GM21528 (cell line): ENCODE data around the gene C2orf76.
"Not testable (repeated sequence)": the region's sequence is repeated elsewhere in the genome, so short reads cannot be mapped to it uniquely, and the experiment has no call there.

Experiments
- ATAC-seq: cut with Tn5 transposase; IDR thresholded peaks from one replicate; pipeline ENCODE4 v1.9.1; 2021; ENCODE audit warnings: mild to moderate bottlenecking, moderate library complexity; ENCODE audit not compliant: unreplicated experiment, low FRiP score

C2orf76 gene

DNA sequence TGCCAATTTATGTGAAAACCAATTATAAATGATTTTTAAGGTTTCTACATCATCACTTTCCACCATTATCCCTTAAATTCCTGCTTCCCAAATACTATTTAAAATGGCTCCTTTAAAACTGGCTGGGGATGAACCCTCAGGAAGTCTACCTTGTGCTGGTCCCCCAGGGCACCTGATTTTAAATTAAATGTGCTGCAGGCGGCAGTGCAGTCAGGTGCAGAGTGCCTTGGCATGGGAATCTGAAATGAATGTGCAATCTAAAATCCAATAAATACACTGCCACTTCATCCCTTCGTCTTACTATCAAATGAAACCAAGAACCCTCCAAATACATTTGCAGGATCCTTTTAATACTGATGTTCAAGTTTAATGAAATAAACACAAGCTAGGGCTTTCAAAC, 61.8 kb downstream of the C2orf76 start:
- no peak for ATAC-seq

DNA sequence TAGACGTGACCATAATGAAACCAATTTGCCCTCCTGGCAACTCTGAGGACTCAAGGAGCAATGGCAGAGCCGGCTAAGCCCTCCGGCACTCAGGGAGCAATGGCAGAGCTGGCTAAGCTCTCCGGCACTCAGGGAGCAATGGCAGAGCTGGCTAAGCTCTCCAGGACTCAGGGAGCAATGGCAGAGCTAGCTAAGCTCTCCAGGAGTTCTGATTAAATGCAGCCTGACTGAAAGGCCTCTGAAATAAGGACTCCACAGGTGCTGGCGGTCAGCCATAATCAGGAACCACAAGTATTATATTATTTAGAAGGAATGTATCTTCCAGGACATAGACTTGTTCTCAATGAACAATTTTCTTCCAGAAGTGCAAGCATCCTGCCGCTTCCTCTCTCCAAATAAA, 65.2 kb downstream of the C2orf76 start:
- no peak for ATAC-seq

DNA sequence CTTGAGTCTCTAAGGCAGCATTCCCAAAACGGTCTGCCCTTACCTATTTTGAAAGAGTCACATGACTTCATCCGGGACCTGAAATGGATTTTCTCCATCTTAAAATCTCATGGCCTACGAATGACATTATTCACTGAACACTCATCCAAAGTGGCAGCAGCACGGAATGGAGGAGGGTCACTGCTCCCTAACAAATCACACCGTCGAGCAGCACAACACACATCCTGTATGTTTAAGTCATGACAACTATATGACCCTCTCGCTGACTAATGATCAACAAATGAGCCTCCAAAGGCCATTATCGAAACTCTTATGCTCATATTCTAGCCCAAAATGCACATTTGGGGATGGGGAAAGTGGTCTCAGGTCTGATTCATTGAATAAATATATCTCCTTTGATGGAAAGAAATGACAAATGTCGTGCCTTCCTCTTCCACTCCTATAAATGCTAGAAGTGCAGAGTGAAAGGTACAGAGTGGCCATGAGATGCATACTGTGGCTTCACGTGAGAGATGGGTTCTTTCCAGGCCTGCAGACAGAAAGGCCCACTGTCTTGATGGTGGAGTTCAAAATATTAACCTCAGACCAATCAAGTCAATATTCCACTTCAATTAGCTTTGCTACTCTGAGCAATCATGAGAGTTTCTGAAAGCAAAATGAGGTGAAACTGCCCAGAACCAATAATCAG, 70.8 kb downstream of the C2orf76 start:
- no peak for ATAC-seq

DNA sequence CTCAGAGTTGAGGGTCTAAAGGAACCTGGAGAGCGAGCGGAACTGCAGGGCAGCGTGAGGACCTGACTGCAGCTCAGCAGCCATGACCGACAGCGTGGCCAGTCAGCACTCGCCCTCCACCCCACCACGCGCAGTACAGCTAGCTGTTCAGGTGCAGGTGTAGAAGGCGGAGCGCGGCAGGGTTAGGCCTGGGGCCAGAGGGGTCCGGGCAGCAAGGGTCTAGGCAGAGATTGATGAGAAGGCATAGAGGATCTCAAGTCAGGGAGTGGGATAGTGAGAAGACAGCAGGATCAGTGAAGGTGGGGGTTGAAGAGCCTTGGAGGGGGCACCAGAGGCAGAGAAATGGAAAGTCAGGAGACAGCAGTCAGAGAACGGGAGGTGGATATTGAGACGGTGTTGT, 72.0 kb downstream of the C2orf76 start:
- ATAC-seq, result no peak

DNA sequence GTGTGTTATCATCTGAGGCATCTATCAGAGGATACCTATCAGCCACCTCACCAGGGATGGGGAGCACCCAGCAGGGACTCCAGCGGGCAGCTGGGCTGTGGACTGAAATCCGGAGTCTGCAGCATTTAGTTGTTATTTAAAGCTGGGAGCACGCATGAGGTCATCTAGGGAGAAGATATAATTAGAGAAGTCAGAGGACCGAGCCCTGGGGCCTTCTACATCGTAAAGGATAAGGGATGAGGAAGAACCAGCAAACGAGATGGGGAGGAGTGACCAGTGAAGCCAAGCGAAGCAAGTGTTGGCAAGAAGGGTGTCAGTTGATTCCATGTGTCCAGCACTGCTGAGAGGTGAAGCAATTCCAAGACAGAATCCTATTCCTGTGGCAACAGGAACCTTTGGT, 72.7 kb downstream of the C2orf76 start:
- ATAC-seq, result no peak

DNA sequence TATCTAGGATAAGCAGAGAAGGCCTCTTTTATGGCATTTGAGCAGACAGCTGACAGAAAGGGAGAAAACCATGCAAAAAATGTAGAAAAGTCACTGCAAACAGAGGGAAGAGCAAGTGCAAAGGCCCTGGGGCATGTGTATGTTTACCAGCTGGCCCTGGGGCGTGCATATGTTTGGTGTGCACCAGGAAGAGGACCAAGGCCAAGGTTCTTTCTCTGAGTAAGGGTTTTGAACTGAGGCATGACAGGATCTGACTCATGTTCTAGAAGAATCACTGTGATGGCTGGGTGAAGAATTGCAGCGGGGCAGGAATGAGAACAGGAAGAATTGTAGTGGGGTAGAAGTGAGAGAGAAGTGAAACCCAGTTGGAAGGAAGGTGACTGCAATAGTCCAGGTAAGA, 73.4 kb downstream of the C2orf76 start:
- ATAC-seq, result no peak

DNA sequence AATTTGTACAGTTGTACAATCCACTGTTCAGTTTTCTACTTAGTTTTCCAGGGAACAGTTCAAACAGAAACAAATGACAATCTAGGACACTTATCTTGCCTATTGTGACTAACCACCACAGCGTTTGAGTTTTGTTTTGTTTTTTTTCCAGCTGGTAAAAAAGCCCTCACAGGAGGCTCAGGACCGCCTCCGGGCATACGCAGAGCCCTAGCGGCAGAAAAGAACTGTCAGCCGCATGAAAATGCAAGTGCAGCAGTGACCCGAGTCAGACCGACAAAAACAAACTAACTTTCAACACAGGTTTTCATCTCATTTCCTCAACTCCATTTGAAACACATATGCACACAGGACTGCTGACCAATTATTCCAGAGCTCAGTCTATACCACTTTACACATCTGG, 74.4 kb downstream of the C2orf76 start:
- ATAC-seq, result no peak

DNA sequence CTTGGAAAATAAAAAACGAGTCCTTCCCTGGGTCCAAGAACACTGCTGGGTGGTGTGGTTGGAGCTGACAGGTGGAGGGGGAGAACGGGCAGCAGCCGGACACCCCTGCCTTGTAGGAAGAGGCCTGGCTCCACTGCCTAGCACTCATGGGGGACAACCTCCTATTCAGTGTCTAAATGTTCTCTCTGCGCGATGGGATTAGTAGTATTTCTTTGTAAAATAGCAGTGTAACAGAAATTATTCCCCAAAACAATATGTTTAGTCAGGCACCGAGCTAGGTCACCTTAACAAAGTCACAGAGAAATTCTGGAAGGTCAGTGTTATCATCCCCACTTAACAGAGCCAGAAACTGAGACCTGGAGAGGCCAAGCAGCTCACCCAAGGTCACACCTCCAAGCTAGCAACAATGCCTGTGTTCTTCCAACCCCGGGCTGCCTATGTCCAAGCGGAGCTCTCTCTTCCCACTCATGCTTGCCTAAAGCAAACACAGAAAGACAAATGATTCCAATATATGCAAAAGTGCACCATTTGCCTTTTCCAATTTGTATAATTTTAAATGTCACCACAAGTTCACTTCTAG, 75.0 kb downstream of the C2orf76 start:
- no peak for ATAC-seq

DNA sequence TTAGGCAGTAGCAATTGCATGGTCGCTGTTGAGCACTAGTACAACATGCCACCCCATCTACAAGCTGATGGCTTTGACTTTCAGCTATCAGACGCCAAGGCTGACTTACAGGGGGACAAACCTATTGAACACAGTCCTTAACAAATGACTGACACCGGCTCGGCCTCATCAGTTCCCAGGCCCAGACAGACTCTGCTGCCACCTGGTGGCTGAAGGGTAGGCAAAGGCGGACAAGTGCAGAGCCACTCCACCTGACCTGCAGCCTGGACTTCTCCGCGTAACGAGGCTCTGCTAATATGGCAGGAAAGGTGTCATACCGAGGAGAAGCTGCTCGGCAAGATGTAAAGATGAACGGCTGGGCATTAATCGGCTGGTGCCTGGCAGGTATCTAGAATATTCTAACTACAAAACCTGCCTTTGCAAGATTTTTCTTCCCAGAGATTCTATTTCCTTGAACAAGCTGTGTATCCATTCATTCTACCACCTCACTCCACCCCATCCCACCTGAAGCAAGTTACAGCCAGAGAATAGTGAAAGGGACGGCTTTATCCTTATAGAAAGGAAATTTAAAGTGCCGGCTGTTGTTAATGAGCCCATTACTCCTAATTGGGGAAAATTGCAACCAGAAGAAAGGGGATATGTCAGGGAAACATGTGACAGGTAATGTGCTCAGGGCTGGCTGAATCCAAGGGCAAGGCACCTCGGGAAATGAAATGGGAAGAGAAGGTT, 75.6 kb downstream of the C2orf76 start:
- ATAC-seq, result no peak

DNA sequence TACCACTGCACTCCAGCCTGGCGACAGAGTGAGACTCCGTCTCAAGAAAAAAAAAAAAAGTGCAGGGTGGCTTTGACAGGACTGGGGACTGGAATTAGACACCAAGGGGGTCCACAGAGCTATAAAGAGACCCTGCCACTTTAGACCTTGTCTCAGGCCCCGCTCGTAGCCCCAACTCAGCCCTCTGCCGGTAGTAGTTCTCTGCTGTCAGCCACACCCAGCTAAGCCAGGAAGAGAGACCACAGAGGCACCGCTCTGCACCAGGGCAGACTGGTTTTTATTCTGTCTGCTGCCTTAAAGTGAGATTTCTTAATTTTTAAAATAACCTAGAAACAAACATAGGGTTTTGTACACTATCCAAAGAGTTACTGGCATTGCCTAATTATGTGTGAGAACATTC, 77.0 kb downstream of the C2orf76 start:
- no peak for ATAC-seq

DNA sequence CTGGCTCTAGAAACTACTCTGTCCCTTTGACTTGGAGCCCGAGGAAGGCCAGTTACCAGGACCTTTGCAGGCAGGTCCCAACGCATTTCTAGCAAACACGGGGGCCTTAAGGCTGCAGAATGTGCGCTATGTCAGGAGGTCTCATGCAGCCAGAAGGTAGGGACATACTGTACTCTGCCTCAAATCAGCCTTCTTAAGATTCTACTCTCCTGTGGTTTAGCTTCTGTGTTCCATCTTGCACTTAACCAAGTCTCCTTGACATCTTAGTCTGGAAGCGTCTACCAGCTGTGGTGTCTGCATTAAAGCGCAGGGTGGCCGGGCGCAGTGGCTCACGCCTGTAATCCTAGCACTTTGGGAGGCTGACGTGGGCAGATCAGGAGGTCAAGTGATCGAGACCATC, 77.5 kb downstream of the C2orf76 start:
- no peak for ATAC-seq

DNA sequence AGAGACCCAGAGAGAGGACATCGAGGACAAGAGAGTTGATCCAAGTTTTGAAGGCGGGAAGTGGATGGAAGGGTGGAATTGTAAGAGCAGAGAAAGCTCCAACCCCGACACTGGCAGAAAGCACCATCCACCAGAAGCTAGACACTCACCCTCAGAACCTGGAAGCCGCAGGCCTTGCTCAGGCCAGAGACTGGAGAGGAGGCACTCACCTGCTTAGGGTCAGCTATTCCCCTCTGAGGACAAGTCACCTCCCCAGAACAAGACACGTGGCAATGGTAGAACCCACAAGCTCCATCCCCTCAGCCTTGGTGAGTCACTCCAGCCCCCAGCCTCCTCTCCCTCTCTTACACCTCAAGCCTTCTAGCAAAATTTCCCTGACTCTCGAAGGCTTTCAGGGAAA, 78.1 kb downstream of the C2orf76 start:
- no peak for ATAC-seq

DNA sequence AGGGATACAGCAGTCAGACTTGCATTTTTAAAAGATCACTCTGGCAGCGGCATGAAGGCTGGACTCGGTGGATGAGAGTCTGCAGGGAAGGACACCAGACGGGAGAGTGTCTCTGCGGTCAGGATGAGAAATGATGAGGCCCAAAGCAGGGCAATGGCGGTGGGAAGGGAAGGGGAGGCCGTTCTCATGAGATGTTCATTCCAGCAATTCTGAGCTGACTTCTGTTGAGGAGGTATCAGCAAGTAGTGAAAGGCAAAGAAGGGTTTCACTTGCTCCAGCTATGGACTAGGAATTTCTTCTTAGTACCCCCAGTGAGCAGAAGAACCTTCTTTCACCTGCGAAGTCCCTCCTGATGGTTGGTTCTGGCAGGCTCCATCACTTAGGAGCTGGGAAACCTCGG, 80.0 kb downstream of the C2orf76 start:
- ATAC-seq, result no peak

DNA sequence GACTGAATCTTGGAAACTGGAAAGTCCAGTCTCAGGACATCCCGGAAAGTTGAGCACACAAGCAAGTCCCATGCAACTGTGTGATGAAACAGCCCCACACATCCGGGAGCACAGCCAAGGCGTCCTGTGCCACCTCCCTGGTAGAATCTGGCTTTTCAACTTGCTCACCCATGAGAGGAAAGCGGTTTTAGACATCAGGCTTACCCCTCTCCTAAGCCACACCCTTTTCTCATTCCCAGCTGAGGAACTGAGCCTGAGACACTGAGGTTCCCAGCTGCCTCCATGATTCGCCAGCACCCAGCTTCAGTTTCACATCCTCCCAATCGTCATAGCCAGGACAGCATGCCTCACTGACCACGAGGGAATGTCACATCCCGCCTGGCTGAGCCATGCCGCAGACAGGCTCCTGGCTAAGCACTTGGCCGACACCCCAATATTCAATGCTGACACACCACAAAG, 82.7 kb downstream of the C2orf76 start:
- ATAC-seq, result no peak

DNA sequence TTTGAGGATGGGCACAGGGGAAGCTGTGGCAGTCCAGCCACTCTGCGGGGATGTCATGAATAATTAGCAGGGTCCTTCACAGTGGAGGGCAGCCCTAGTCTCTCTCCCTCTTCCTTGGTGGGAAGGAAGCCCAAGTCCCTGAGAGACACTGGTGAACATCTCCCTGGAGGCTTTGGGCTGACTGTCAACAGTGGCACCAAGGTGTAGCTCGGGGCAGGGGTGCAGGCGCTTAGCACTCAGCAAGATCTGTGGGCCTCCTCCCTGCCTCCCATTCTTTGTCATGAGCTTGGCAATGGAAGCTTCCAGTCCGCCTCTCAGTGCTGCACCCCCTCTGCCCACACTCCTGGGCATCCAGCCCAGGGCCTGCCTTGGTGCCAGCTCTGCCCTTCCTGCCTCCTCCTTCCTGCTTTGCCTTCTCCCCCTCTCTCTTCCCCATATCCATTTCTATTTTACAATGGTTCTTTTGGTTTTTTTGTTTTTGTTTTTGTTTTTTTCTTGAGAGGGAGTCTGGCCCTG, 83.6 kb downstream of the C2orf76 start:
- ATAC-seq, result no peak

DNA sequence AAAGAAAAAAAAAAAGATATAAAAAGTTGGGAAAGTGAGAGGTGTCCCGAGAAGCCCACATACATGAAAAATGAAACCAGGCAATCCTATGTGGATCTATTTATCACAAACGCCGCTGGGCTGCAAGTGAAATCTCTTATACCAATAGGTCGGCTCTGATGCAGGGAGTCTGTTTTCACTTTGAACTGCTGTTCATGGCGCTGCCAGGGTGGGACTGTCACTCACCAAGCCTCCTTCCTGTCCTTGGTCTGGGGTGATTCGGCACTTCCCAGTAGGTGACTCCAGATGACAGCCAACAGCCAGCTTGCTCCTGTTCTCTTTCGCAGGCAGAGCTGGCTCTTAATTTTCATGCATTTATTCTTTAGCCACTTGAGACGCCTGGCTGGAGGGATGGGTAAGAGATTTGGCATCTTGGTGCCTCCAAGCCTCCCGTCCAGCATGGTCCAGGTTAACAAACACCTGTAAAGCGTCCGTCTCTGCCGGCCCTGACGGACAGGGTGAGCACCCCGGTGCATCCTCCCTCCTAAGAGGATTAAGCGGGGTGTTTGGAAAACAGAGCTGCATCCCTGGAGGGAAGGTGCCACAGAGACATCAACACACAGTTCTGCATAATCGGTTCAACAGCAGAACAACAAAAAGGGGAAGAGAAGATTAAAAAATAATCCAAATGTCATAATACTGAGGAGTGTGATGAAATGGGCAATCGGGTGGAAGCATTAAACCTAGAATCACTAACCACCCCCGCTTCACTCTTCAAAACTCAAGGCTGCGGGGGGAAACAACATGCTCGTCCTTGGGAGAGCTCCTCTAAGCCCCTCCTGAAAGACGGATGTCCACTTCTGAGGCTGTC, 84.3 kb downstream of the C2orf76 start:
- no peak for ATAC-seq

DNA sequence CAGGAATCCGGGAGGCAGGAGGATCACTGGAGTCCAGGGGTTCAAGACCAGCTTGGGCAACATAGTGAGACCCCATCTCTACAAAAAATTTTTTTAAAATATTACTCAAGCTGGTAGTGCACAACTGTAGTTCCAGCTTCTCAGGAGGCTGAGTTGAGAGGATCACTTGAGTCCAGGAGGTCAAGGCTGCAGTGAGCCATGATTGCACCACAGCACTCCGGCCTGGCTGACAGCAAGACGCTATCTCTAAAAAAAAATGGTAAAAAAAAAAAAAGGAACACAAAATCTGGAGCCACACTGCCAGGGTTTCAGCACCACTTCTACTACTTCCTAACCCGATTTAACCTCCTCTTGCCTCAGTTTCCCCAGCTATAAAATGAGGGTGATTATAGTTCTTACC, 86.0 kb downstream of the C2orf76 start:
- ATAC-seq, result no peak

DNA sequence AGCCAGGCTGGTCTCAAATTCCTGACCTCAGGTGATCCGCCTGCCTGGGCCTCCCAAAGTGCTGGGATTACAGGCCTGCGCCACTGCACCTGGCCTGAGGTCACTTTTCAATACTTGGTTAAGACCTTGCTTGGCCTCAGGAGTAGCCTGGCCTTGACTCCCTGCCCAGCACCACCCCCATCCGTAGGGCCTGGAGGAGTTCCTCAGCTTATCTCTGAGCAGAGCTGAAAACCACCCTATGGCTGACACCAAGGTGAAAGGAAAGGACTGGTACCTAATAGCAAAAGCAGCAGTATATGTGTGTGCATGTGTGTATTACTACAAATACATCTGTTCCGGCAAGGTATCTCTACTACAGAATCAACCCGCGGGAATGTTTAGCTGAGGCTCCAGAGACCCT, 87.0 kb downstream of the C2orf76 start:
- ATAC-seq, result no peak

DNA sequence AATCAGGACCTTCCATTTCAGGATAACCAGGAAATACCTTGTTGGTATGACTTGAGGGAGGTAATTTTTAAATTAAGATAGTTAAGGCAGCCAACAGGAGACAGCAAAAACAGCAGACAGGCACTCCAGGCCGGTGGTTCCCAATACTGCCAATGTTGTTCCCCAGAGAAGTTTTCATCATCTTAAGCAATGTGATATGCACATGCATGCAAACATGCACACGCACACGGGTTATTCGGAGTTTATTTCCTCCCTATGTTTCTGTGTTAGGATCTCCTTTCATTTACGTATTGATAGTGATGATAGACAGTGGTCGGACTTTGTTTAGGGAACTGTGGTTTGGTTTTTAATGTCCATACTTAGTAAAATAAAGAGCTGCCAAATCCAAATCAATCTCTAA, 87.7 kb downstream of the C2orf76 start:
- ATAC-seq, result no peak

DNA sequence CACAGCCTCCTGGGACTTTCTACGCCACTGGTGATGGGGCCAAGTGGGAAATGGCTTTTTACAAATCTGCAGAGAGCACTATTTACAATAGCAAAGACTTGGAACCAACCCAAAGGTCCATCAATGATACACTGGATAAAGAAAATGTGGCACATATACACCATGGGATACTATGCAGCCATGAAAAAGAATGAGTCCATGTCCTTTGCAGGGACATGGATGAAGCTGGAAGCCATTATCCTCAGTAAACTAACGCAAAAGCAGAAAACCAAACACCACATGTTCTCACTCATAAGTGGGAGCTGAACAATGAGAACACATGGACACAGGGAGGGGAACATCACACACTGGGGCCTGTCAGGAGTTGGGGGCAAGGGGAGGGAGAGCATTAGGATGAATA, 88.2 kb downstream of the C2orf76 start:
- ATAC-seq, result not testable (repeated sequence)

DNA sequence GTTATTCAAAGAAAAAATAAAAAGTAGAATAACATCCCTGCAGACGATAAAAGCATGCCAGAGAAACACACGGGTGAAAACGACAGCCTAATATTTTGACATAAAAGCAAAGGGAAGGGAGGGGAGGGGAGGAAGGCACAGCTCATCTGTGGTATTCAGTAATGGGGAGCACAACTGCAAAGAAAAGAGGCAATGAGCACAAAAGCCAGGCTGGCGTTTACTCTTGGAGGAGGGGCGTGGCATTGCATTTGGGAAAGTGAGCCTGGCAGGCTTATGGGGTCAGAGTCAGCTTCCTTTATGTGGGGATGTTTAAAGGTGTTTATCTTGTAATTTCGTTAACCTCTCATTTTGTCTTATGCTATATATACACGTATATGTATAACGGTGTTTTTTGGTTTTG, 89.8 kb downstream of the C2orf76 start:
- no peak for ATAC-seq
